ENCODE data around the gene CD101.

CD101 gene

DNA sequence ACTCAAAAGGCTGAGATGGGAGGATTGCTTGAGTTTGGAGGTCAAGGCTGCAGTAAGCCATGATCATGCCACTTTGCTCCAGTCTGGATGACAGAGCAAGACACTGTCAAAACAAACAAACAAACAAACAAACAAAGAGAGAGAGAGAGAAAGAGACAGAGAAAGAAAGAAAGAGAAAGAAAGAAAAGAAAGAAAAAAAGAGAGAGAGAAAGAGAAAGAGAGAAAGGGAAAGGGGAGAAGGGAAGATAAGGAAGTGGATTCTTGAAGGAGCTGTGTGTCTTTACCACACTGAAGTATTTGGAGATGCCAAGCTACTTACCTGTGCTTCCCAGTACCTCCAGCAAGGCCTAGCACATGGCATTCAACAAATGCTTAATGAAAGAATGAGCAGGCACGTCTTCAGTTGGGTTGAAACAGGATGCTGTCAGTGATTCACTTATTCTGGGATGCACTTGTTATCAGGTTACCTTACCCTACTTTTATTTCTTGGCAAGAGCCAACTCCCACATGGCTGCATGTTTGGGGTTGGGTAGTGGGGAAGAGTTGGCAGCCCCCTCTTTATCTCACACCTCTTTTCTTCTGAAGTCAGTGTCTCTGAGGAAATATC is 28.8 kb downstream of the CD101 start:
- H3K27ac ChIP-seq (replicated peaks), result no peak overlapping the region
- DNase-seq (ENCODE audit: low read depth in 1 of 2, low spot score in 1 of 2), result no peak
- TF ChIP-seq GABPA (IDR thresholded peaks at IDR 0.05; ENCODE audit: low read depth), result no peak
- TF ChIP-seq POLR2AphosphoS5 (IDR thresholded peaks at IDR 0.05; ENCODE audit: low read depth), result no peak
- TF ChIP-seq, protein P1, sequence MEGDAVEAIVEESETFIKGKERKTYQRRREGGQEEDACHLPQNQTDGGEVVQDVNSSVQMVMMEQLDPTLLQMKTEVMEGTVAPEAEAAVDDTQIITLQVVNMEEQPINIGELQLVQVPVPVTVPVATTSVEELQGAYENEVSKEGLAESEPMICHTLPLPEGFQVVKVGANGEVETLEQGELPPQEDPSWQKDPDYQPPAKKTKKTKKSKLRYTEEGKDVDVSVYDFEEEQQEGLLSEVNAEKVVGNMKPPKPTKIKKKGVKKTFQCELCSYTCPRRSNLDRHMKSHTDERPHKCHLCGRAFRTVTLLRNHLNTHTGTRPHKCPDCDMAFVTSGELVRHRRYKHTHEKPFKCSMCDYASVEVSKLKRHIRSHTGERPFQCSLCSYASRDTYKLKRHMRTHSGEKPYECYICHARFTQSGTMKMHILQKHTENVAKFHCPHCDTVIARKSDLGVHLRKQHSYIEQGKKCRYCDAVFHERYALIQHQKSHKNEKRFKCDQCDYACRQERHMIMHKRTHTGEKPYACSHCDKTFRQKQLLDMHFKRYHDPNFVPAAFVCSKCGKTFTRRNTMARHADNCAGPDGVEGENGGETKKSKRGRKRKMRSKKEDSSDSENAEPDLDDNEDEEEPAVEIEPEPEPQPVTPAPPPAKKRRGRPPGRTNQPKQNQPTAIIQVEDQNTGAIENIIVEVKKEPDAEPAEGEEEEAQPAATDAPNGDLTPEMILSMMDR (IDR thresholded peaks at IDR 0.05; ENCODE audit: insufficient read depth, low read length), result no peak
- TF ChIP-seq, protein P2, sequence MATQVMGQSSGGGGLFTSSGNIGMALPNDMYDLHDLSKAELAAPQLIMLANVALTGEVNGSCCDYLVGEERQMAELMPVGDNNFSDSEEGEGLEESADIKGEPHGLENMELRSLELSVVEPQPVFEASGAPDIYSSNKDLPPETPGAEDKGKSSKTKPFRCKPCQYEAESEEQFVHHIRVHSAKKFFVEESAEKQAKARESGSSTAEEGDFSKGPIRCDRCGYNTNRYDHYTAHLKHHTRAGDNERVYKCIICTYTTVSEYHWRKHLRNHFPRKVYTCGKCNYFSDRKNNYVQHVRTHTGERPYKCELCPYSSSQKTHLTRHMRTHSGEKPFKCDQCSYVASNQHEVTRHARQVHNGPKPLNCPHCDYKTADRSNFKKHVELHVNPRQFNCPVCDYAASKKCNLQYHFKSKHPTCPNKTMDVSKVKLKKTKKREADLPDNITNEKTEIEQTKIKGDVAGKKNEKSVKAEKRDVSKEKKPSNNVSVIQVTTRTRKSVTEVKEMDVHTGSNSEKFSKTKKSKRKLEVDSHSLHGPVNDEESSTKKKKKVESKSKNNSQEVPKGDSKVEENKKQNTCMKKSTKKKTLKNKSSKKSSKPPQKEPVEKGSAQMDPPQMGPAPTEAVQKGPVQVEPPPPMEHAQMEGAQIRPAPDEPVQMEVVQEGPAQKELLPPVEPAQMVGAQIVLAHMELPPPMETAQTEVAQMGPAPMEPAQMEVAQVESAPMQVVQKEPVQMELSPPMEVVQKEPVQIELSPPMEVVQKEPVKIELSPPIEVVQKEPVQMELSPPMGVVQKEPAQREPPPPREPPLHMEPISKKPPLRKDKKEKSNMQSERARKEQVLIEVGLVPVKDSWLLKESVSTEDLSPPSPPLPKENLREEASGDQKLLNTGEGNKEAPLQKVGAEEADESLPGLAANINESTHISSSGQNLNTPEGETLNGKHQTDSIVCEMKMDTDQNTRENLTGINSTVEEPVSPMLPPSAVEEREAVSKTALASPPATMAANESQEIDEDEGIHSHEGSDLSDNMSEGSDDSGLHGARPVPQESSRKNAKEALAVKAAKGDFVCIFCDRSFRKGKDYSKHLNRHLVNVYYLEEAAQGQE (IDR thresholded peaks at IDR 0.05; ENCODE audit: insufficient replicate concordance, low read depth), result no peak
- no peak for TF ChIP-seq SPI1 (IDR thresholded peaks at IDR 0.05; ENCODE audit: borderline replicate concordance, low read depth)
- H3K4me3 ChIP-seq (replicated peaks; ENCODE audit: insufficient read depth, low read length), result no peak overlapping the region
- H3K27me3 ChIP-seq (ENCODE audit: insufficient read depth, poor library complexity, severe bottlenecking), result no peaks in the 10 kb centered on the region

DNA sequence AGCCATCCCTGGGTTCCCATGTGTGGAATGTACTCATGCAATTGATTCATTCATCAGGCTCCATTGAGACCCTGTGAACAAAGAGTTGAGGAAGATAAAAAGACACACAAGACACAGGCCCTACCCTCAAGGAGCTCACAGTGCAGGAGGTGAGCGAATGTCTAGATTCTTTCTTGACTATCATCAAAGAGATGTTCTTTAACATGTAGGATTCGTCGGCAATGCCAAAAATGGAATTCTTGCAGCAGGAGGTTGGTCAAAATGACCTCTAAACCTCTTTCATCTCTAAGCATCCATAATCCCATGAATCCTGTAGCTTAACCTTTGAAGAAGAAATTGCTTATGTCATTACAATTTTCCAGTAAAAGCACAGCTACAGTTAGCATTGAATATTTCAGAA is 30.7 kb downstream of the CD101 start:
- DNase-seq (ENCODE audit: low read depth in 1 of 2, low spot score in 1 of 2), result no peak
- TF ChIP-seq, protein P2 (IDR thresholded peaks at IDR 0.05; ENCODE audit: insufficient replicate concordance, low read depth), result no peak
- TF ChIP-seq, protein P1 (IDR thresholded peaks at IDR 0.05; ENCODE audit: insufficient read depth, low read length), result no peak
- TF ChIP-seq GABPA (IDR thresholded peaks at IDR 0.05; ENCODE audit: low read depth), result no peak
- TF ChIP-seq SPI1 (IDR thresholded peaks at IDR 0.05; ENCODE audit: borderline replicate concordance, low read depth), result no peak
- TF ChIP-seq POLR2AphosphoS5 (IDR thresholded peaks at IDR 0.05; ENCODE audit: low read depth), result no peak
- Histone ChIP-seq H3K27ac (replicated peaks) (no peak overlapping the region), H3K4me3 (replicated peaks; ENCODE audit: insufficient read depth, low read length) (no peak overlapping the region), H3K27me3 (ENCODE audit: insufficient read depth, poor library complexity, severe bottlenecking) (no peaks in the 10 kb centered on the region)

DNA sequence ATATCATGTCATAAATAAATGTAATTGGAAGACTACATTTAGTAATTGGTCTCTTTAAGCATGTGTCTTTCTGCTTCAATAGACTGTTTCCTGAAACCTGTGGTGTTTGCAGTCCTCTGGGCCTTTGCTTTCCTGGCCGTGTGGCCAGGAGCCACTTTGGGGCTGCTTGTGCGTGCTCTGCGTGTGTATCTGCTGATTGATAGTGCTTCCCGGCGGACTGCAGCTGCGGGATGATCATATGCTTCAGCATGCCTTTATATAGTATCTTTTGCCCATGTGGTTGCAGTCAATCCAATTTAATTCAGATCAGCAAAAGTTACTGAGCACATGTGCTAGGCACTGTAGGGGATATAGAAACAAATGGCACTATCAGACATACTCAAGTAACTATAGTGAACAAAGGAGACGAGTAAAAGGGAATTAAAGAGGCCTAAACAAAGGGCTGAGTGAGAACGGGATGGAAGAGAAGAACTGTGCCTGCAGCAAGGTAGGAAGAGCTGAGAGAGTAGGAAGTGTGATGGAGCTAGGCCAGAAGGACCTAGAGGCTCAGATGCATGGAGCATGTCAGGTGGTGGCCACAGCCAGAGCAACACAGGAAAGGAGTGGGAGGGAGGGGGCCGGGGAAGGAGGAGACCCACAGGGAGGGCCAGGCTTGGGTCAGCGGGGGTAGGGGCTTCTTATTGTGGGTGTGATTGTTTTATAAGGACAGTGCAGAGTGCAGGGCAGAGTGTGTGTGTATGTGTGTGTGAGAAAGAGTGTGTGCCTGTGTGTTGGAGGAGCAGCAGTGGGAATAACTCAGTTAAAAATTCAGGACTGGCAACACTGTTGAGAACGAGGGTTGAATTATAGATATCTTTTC is 31.4 kb downstream of the CD101 start:
- no peak overlapping the region for H3K4me3 ChIP-seq (replicated peaks; ENCODE audit: insufficient read depth, low read length)
- H3K27me3 ChIP-seq (ENCODE audit: insufficient read depth, poor library complexity, severe bottlenecking), result no peaks in the 10 kb centered on the region
- TF ChIP-seq GABPA (IDR thresholded peaks at IDR 0.05; ENCODE audit: low read depth), result no peak
- TF ChIP-seq SPI1 (IDR thresholded peaks at IDR 0.05; ENCODE audit: borderline replicate concordance, low read depth), result no peak
- TF ChIP-seq POLR2AphosphoS5 (IDR thresholded peaks at IDR 0.05; ENCODE audit: low read depth), result no peak
- TF ChIP-seq, protein P2 (IDR thresholded peaks at IDR 0.05; ENCODE audit: insufficient replicate concordance, low read depth), result no peak
- TF ChIP-seq, protein P1 (IDR thresholded peaks at IDR 0.05; ENCODE audit: insufficient read depth, low read length), result no peak
- DNase-seq (ENCODE audit: low read depth in 1 of 2, low spot score in 1 of 2), result no peak
- no peak overlapping the region for H3K27ac ChIP-seq (replicated peaks)
